ENCODE measurements around the gene CTDNEP1.
A peak's percentile ranks its signal among the peaks of the same experiment; 100 is the strongest.

CTDNEP1 gene

GRCh38 chr17:7219812-7220592 lies 31.5 kb downstream of the CTDNEP1 start, which contains the start of the genes ACADVL and DLG4:
TSS of gene ACADVL (plus strand) at chr17:7219938. CDS start at chr17:7219985, 47 bp downstream.
TSS of gene DLG4 (minus strand) at chr17:7219836.
- H3K36me3 ChIP-seq (ENCODE audit: control insufficient read depth, insufficient read depth, low read length): peaks cover 27% of the 10 kb centered on the region
- H3K9me3 ChIP-seq (ENCODE audit: control insufficient read depth, low read length): no peaks in the 10 kb centered on the region
- H3K27me3 ChIP-seq (replicated peaks; ENCODE audit: control insufficient read depth, insufficient read depth, low read length, poor library complexity, severe bottlenecking): no peaks in the 10 kb centered on the region
- H3K27ac ChIP-seq (ENCODE audit: insufficient read depth, low read length, poor library complexity, severe bottlenecking): peak within 1 kb of the TSS; percentile 83
- peaks cover 33% of the 10 kb centered on the region for H3K4me1 ChIP-seq (ENCODE audit: control insufficient read depth, insufficient read depth, low read length, poor library complexity, severe bottlenecking)
- peak; percentile 61 to 67 (median 63) for DNase-seq
- peak within 1 kb of the TSS; percentile 91 for H3K4me3 ChIP-seq (ENCODE audit: insufficient read depth, low read depth, low read length, poor library complexity, severe bottlenecking)

GRCh38 chr17:7219229-7219811 lies 32.2 kb downstream of the CTDNEP1 start:
- peaks cover 37% of the 10 kb centered on the region for H3K4me1 ChIP-seq (ENCODE audit: control insufficient read depth, insufficient read depth, low read length, poor library complexity, severe bottlenecking)
- peak overlapping the region; percentile 83 for H3K27ac ChIP-seq (ENCODE audit: insufficient read depth, low read length, poor library complexity, severe bottlenecking)
- no peak for DNase-seq

GRCh38 chr17:7218758-7219157 lies 32.8 kb downstream of the CTDNEP1 start:
- Histone ChIP-seq H3K27ac (ENCODE audit: insufficient read depth, low read length, poor library complexity, severe bottlenecking) (no peak overlapping the region), H3K27me3 (replicated peaks; ENCODE audit: control insufficient read depth, insufficient read depth, low read length, poor library complexity, severe bottlenecking) (no peaks in the 10 kb centered on the region), H3K9me3 (ENCODE audit: control insufficient read depth, low read length) (no peaks in the 10 kb centered on the region), H3K36me3 (ENCODE audit: control insufficient read depth, insufficient read depth, low read length) (peaks cover 17% of the 10 kb centered on the region), H3K4me3 (ENCODE audit: insufficient read depth, low read depth, low read length, poor library complexity, severe bottlenecking) (no peak overlapping the region), H3K4me1 (ENCODE audit: control insufficient read depth, insufficient read depth, low read length, poor library complexity, severe bottlenecking) (peaks cover 37% of the 10 kb centered on the region)
- no peak for DNase-seq

More at GRCh38 chr17:7219229-7219811, 32.2 kb downstream of the CTDNEP1 start:
- peak overlapping the region; percentile 91 for H3K4me3 ChIP-seq (ENCODE audit: insufficient read depth, low read depth, low read length, poor library complexity, severe bottlenecking)
- peaks cover 22% of the 10 kb centered on the region for H3K36me3 ChIP-seq (ENCODE audit: control insufficient read depth, insufficient read depth, low read length)
- H3K27me3 ChIP-seq (replicated peaks; ENCODE audit: control insufficient read depth, insufficient read depth, low read length, poor library complexity, severe bottlenecking): no peaks in the 10 kb centered on the region
- no peaks in the 10 kb centered on the region for H3K9me3 ChIP-seq (ENCODE audit: control insufficient read depth, low read length)

- Histone ChIP-seq H3K4me1 (ENCODE audit: control insufficient read depth, insufficient read depth, low read length, poor library complexity, severe bottlenecking) (peaks cover 37% of the 10 kb centered on the region), H3K27me3 (replicated peaks; ENCODE audit: control insufficient read depth, insufficient read depth, low read length, poor library complexity, severe bottlenecking) (no peaks in the 10 kb centered on the region), H3K9me3 (ENCODE audit: control insufficient read depth, low read length) (no peaks in the 10 kb centered on the region), H3K4me3 (ENCODE audit: insufficient read depth, low read depth, low read length, poor library complexity, severe bottlenecking) (no peak overlapping the region), H3K27ac (ENCODE audit: insufficient read depth, low read length, poor library complexity, severe bottlenecking) (peak overlapping the region; percentile 55), H3K36me3 (ENCODE audit: control insufficient read depth, insufficient read depth, low read length) (peaks cover 11% of the 10 kb centered on the region)
- no peak for DNase-seq
Measured at GRCh38 chr17:7218166-7218565, 33.4 kb downstream of the CTDNEP1 start.

- no peak for DNase-seq
- Histone ChIP-seq H3K4me1 (ENCODE audit: control insufficient read depth, insufficient read depth, low read length, poor library complexity, severe bottlenecking) (peaks cover 37% of the 10 kb centered on the region), H3K36me3 (ENCODE audit: control insufficient read depth, insufficient read depth, low read length) (peaks cover 5% of the 10 kb centered on the region), H3K27me3 (replicated peaks; ENCODE audit: control insufficient read depth, insufficient read depth, low read length, poor library complexity, severe bottlenecking) (no peaks in the 10 kb centered on the region), H3K27ac (ENCODE audit: insufficient read depth, low read length, poor library complexity, severe bottlenecking) (peak overlapping the region; percentile 55), H3K4me3 (ENCODE audit: insufficient read depth, low read depth, low read length, poor library complexity, severe bottlenecking) (no peak overlapping the region), H3K9me3 (ENCODE audit: control insufficient read depth, low read length) (no peaks in the 10 kb centered on the region)
Measured at GRCh38 chr17:7217113-7217987, 34.2 kb downstream of the CTDNEP1 start.

GRCh38 chr17:7216242-7217112 lies 35.1 kb downstream of the CTDNEP1 start:
- no peak overlapping the region for H3K4me3 ChIP-seq (ENCODE audit: insufficient read depth, low read depth, low read length, poor library complexity, severe bottlenecking)
- no peaks in the 10 kb centered on the region for H3K36me3 ChIP-seq (ENCODE audit: control insufficient read depth, insufficient read depth, low read length)
- DNase-seq: no peak
- peaks cover 37% of the 10 kb centered on the region for H3K4me1 ChIP-seq (ENCODE audit: control insufficient read depth, insufficient read depth, low read length, poor library complexity, severe bottlenecking)
- H3K9me3 ChIP-seq (ENCODE audit: control insufficient read depth, low read length): no peaks in the 10 kb centered on the region
- no peaks in the 10 kb centered on the region for H3K27me3 ChIP-seq (replicated peaks; ENCODE audit: control insufficient read depth, insufficient read depth, low read length, poor library complexity, severe bottlenecking)
- H3K27ac ChIP-seq (ENCODE audit: insufficient read depth, low read length, poor library complexity, severe bottlenecking): peak overlapping the region; percentile 52

GRCh38 chr17:7215652-7216180 lies 35.8 kb downstream of the CTDNEP1 start:
- no peaks in the 10 kb centered on the region for H3K9me3 ChIP-seq (ENCODE audit: control insufficient read depth, low read length)
- H3K27me3 ChIP-seq (replicated peaks; ENCODE audit: control insufficient read depth, insufficient read depth, low read length, poor library complexity, severe bottlenecking): no peaks in the 10 kb centered on the region
- H3K36me3 ChIP-seq (ENCODE audit: control insufficient read depth, insufficient read depth, low read length): no peaks in the 10 kb centered on the region
- H3K4me1 ChIP-seq (ENCODE audit: control insufficient read depth, insufficient read depth, low read length, poor library complexity, severe bottlenecking): peaks cover 35% of the 10 kb centered on the region
- no peak for DNase-seq
- H3K4me3 ChIP-seq (ENCODE audit: insufficient read depth, low read depth, low read length, poor library complexity, severe bottlenecking): no peak overlapping the region
- H3K27ac ChIP-seq (ENCODE audit: insufficient read depth, low read length, poor library complexity, severe bottlenecking): peak overlapping the region; percentile 96

- Histone ChIP-seq H3K9me3 (ENCODE audit: control insufficient read depth, low read length) (no peaks in the 10 kb centered on the region), H3K4me3 (ENCODE audit: insufficient read depth, low read depth, low read length, poor library complexity, severe bottlenecking) (peak overlapping the region; percentile 45), H3K4me1 (ENCODE audit: control insufficient read depth, insufficient read depth, low read length, poor library complexity, severe bottlenecking) (peaks cover 30% of the 10 kb centered on the region), H3K27me3 (replicated peaks; ENCODE audit: control insufficient read depth, insufficient read depth, low read length, poor library complexity, severe bottlenecking) (no peaks in the 10 kb centered on the region), H3K27ac (ENCODE audit: insufficient read depth, low read length, poor library complexity, severe bottlenecking) (peak overlapping the region; percentile 96), H3K36me3 (ENCODE audit: control insufficient read depth, insufficient read depth, low read length) (no peaks in the 10 kb centered on the region)
- DNase-seq: no peak
Measured at GRCh38 chr17:7215136-7215638, 36.3 kb downstream of the CTDNEP1 start.

All from effector memory CD4-positive, alpha-beta T cell (primary cell).